H1 (cell line): Measurements from ENCODE around the gene TAF1B. TPM values are rescaled to one million over a fixed set of nuclear protein-coding genes. Genes with fewer than 3 reads are reported as not detected.

Experiments used
- CTCF ChIA-PET: fragments of 300-600 bp; sonication (Branson Sonifier 250); formaldehyde crosslinking; loops from one replicate; lab custom pipeline; 2021; ENCODE audit not compliant: partially characterized antibody; lab: Charles Lee
- POLR2A ChIA-PET: fragments of 300-600 bp; sonication (Branson Sonifier 250); formaldehyde crosslinking; loops from one replicate; lab custom pipeline; 2021; ENCODE audit warnings: inconsistent platforms; ENCODE audit not compliant: partially characterized antibody; lab: Charles Lee
- DNase-seq, 2 experiments: peaks; one replicate each; pipeline versions ENCODE4 v3.0.0 to v3.0.0-alpha.2; 2010 to 2022; ENCODE audit warnings: low spot score in 2 of 2, low read depth in 1 of 2, mixed read lengths in 1 of 2
- FAIRE-seq: peaks from 2 replicates; lab custom pipeline; 2011; peaks lifted over from hg19 to GRCh38; lab: Jason Lieb, UNC
- H2AFZ ChIP-seq: 2 replicates; pipeline ENCODE4 v1.8.1; 2012; ENCODE audit warnings: low read length, inconsistent platforms
- H2AK5ac ChIP-seq: 2 replicates; pipeline ENCODE4 v1.6.1; 2013; ENCODE audit warnings: low read depth, low read length
- H2BK120ac ChIP-seq: replicated peaks from 2 replicates; pipeline ENCODE3; 2013; ENCODE audit warnings: low read depth, low read length, inconsistent platforms
- H2BK12ac ChIP-seq: 2 replicates; pipeline ENCODE4 v1.6.1; 2013; ENCODE audit warnings: low read depth, low read length
- H2BK15ac ChIP-seq: 2 replicates; pipeline ENCODE4 v1.6.1; 2013; ENCODE audit warnings: low read length
- H2BK20ac ChIP-seq: 2 replicates; pipeline ENCODE4 v1.6.1; 2013; ENCODE audit warnings: low read length
- H2BK5ac ChIP-seq: 2 replicates; pipeline ENCODE4 v1.6.1; 2013; ENCODE audit warnings: low read depth, low read length
- H3K14ac ChIP-seq: 2 replicates; pipeline ENCODE4 v1.6.1; 2013; ENCODE audit warnings: inconsistent platforms; ENCODE audit not compliant: insufficient read length
- H3K18ac ChIP-seq: 2 replicates; pipeline ENCODE4 v1.6.1; 2013; ENCODE audit warnings: low read length; ENCODE audit errors: extremely low read depth
- H3K23ac ChIP-seq: 2 replicates; pipeline ENCODE4 v1.6.1; 2013; ENCODE audit warnings: inconsistent platforms; ENCODE audit not compliant: insufficient read length
- H3K23me2 ChIP-seq: 2 replicates; pipeline ENCODE4 v1.6.1; 2013; ENCODE audit warnings: low read depth, low read length
- H3K27ac ChIP-seq: 2 replicates; pipeline ENCODE4 v1.6.1; 2011; ENCODE audit warnings: low read depth, low read length, inconsistent platforms
- H3K27me3 ChIP-seq, 4 experiments: replicated peaks in 1 of 4; 1 replicate in 1 of 4; 2 replicates in 3 of 4; pipeline versions ENCODE4 v1.6.1 to v1.8.1; 2011 to 2013; ENCODE audit warnings: low read length in 3 of 4, mild to moderate bottlenecking in 3 of 4, inconsistent platforms in 2 of 4, mixed read lengths in 2 of 4, moderate library complexity in 1 of 4; ENCODE audit not compliant: control insufficient read depth in 3 of 4, insufficient read depth in 3 of 4; ENCODE audit errors: extremely low read depth in 1 of 4
- H3K36me3 ChIP-seq, 4 experiments: 2 replicates each; pipeline versions ENCODE4 v1.6.1 to v1.8.1; 2011 to 2013; ENCODE audit warnings: mild to moderate bottlenecking in 4 of 4, low read length in 3 of 4, moderate library complexity in 2 of 4, control low read depth in 1 of 4, inconsistent platforms in 1 of 4; ENCODE audit not compliant: insufficient read depth in 4 of 4, control insufficient read depth in 2 of 4
- H3K4ac ChIP-seq: replicated peaks from 2 replicates; pipeline ENCODE3; 2013; ENCODE audit warnings: low read length, low read depth, mixed read lengths, inconsistent platforms; ENCODE audit not compliant: insufficient read length
- H3K4me1 ChIP-seq, 4 experiments: replicated peaks in 1 of 4; 1 replicate in 1 of 4; 2 replicates in 3 of 4; pipeline versions ENCODE4 v1.6.1 to v1.8.1; 2011 to 2013; ENCODE audit warnings: low read length in 3 of 4, inconsistent platforms in 2 of 4, mixed read lengths in 1 of 4; ENCODE audit not compliant: insufficient read depth in 4 of 4, control insufficient read depth in 3 of 4
- H3K4me2 ChIP-seq, 2 experiments: 2 replicates each; pipeline versions ENCODE4 v1.6.1 to v1.8.1; 2011 to 2013; ENCODE audit warnings: low read depth in 2 of 2, low read length in 2 of 2, control low read depth in 1 of 2, inconsistent platforms in 1 of 2, mild to moderate bottlenecking in 1 of 2; ENCODE audit not compliant: insufficient read depth in 1 of 2
- H3K4me3 ChIP-seq, 4 experiments: fragments of 200-600, 300-600 bp in 1 of 4; sonication (generic), shearing (Covaris generic), sonication (Bioruptor Twin) in 1 of 4; 2 replicates each; pipeline versions ENCODE4 v1.5.1 to v1.8.1; 2011 to 2016; ENCODE audit warnings: low read length in 4 of 4, low read depth in 3 of 4, control low read depth in 2 of 4, inconsistent platforms in 2 of 4, mild to moderate bottlenecking in 2 of 4, mixed read lengths in 1 of 4, moderate library complexity in 1 of 4; ENCODE audit not compliant: insufficient read depth in 2 of 4; ENCODE audit errors: extremely low read depth in 1 of 4
- H3K56ac ChIP-seq: replicated peaks from 2 replicates; pipeline ENCODE3; 2013; ENCODE audit warnings: low read depth, mild to moderate bottlenecking, mixed read lengths, low read length, inconsistent platforms; ENCODE audit not compliant: insufficient read length
- H3K79me1 ChIP-seq: 2 replicates; pipeline ENCODE4 v1.6.1; 2013; ENCODE audit warnings: low read depth, low read length, control low read depth
- H3K79me2 ChIP-seq, 2 experiments: 2 replicates each; pipeline versions ENCODE4 v1.6.1 to v1.8.1; 2012 to 2013; ENCODE audit warnings: low read length in 2 of 2, mild to moderate bottlenecking in 2 of 2, inconsistent platforms in 1 of 2; ENCODE audit not compliant: insufficient read depth in 2 of 2, control insufficient read depth in 1 of 2
- H3K9ac ChIP-seq, 4 experiments: replicated peaks in 1 of 4; 1 replicate in 1 of 4; 2 replicates in 3 of 4; pipeline versions ENCODE4 v1.6.1 to v1.8.1; 2011 to 2013; ENCODE audit warnings: low read depth in 3 of 4, low read length in 3 of 4, control low read depth in 2 of 4, mild to moderate bottlenecking in 2 of 4, moderate library complexity in 2 of 4, inconsistent platforms in 1 of 4; ENCODE audit errors: extremely low read depth in 1 of 4
- H3K9me3 ChIP-seq, 2 experiments: 2 replicates each; pipeline versions ENCODE4 v1.6.1 to v1.8.1; 2012 to 2013; ENCODE audit warnings: mild to moderate bottlenecking in 2 of 2, moderate library complexity in 2 of 2, control low read depth in 1 of 2, inconsistent platforms in 1 of 2, low read depth in 1 of 2, low read length in 1 of 2, mixed read lengths in 1 of 2; ENCODE audit not compliant: insufficient read depth in 2 of 2
- H4K20me1 ChIP-seq, 2 experiments: replicated peaks in 1 of 2; 2 replicates each; pipeline versions ENCODE3 to v1.8.1; 2011 to 2013; ENCODE audit warnings: inconsistent platforms in 2 of 2, low read length in 2 of 2, mild to moderate bottlenecking in 1 of 2; ENCODE audit not compliant: insufficient read depth in 2 of 2, control insufficient read depth in 1 of 2
- H4K5ac ChIP-seq: 2 replicates; pipeline ENCODE4 v1.6.1; 2013; ENCODE audit warnings: low read length, low read depth, mixed read lengths, inconsistent platforms; ENCODE audit not compliant: insufficient read length
- H4K8ac ChIP-seq: 2 replicates; pipeline ENCODE4 v1.8.0; 2013; ENCODE audit warnings: mild to moderate bottlenecking, moderate library complexity, low read length, inconsistent platforms; ENCODE audit not compliant: insufficient read depth; ENCODE audit errors: extremely low read depth
- H4K91ac ChIP-seq: replicated peaks from 2 replicates; pipeline ENCODE3; 2013; ENCODE audit warnings: low read length, mixed read lengths, inconsistent platforms; ENCODE audit not compliant: insufficient read length
- CREB1 ChIP-seq: IDR thresholded peaks from 2 replicates; pipeline ENCODE4 v1.6.1; 2012; ENCODE audit warnings: inconsistent platforms
- TAF1 ChIP-seq: IDR thresholded peaks from 2 replicates; pipeline ENCODE4 v1.6.1; 2011; ENCODE audit warnings: mild to moderate bottlenecking, low read depth, low read length
- TCF12 ChIP-seq: IDR thresholded peaks from 2 replicates; pipeline ENCODE4 v1.6.1; 2011; ENCODE audit warnings: low read depth, mild to moderate bottlenecking, low read length
- YY1 ChIP-seq: IDR thresholded peaks from 2 replicates; pipeline ENCODE4 v1.6.1; 2011; ENCODE audit warnings: low read depth, mild to moderate bottlenecking, low read length
- WGBS, 2 experiments: shearing (Covaris generic) in 1 of 2; methylation state at CpG; one replicate each; pipeline versions ENCODE4 v1.1.6 to v1.1.7; 2013 to 2015; ENCODE audit warnings: low lambda C conversion rate in 2 of 2, mixed read lengths in 2 of 2, inconsistent platforms in 1 of 2, low coverage in 1 of 2, missing lambda C conversion rate in 1 of 2; ENCODE audit not compliant: insufficient replicate concordance in 2 of 2, insufficient coverage in 1 of 2, insufficient read length in 1 of 2; ENCODE audit errors: extremely low coverage in 1 of 2, missing lambda C conversion rate in 1 of 2; 5-methylcytosine and 5-hydroxymethylcytosine counted together
- polyA plus RNA-seq, 7 experiments: library from polyadenylated mRNA; depleted of rRNA in 3 of 7; stranded (reverse) in 5 of 7; unstranded in 2 of 7; fragments of >200 nt in 5 of 7; fragments of 200-250 nt in 2 of 7; gene quantifications; 1 replicate in 5 of 7; 2 replicates in 1 of 7; 4 replicates in 1 of 7; pipeline versions ENCODE4 v1.2.1 to v1.2.3, GENCODE V29; 2011 to 2013; ENCODE audit warnings: missing spikeins in 2 of 7, mixed read lengths in 2 of 7
- total RNA-seq: library from RNA; stranded (reverse); fragmentation: NEBNext Ultra II Directional; extraction: Animal tissue kit (Norgen Biotek cat#: 25700); gene quantifications from 2 replicates; pipeline ENCODE4 v1.2.1, GENCODE V29; 2021
- TF ChIP-seq, protein P1 (sequence below): IDR thresholded peaks from 2 replicates; pipeline ENCODE4 v1.6.1; 2012; ENCODE audit warnings: low read length, inconsistent platforms
- TF ChIP-seq, protein P2 (sequence below), 3 experiments: IDR thresholded peaks; 1 replicate in 2 of 3; 2 replicates in 1 of 3; pipeline versions ENCODE4 v1.5.1 to v1.6.1; 2011; ENCODE audit warnings: low read length in 3 of 3, mild to moderate bottlenecking in 3 of 3, inconsistent platforms in 2 of 3, low read depth in 1 of 3, moderate library complexity in 1 of 3; ENCODE audit not compliant: insufficient read depth in 1 of 3; ENCODE audit errors: control extremely low read depth in 1 of 3
- TF ChIP-seq, protein P3 (sequence below): IDR thresholded peaks from 2 replicates; pipeline ENCODE4 v1.6.1; 2012; ENCODE audit warnings: inconsistent platforms

Gene TAF1B
- total and polyA plus RNA-seq, 2 of the 8 experiments (the other 6 are each of a cell fraction or from before 2014, with no cell fraction given) = 6.6 to 25.2 TPM

DNA sequence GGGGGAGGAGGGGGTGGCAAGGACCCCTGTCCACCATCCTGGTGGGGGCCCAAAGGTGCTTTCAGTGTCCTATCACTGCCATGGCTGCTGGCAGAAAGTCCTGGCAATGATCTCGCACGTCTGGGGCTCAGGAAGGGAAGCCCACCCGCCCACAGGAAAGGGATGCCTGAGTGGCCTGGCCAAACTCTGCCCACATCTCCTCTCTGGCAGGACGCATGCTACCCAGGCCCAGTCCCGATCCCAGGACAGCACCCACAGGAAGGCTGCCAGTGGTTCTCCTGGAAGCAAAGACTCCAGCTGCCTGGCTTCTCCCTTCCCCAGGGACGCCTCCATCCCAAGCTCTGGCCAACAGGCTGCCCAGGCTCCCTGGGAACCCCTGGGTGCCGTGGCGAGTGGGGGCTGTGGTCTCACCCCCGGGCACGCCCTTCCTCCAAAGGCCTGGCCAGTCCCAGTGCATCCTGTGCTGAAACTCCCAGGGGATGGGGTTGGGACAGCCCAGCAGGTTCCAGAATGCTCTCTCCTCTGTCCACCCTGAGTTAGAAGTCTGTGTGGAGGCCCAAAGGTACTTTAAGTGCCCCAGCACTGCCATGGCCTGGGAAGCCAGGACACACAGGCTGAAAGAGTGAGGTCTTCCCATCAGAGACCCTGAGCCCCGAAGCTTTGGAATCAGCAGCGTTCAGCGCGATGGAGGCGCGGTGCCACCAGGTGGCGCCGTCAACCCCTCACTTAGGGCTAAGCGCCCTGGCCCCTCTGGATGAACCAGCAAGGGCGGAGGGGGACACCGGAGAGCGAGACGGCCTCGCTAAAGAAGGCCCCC lies 29.8 kb upstream of the TAF1B start:
- Histone ChIP-seq H2BK20ac (no peak overlapping the region), H3K9me3 (no peaks in the 10 kb centered on the region), H3K27me3 (no peaks in the 10 kb centered on the region; a peak in 1 of 7 replicates), H3K23ac (no peak overlapping the region), H3K56ac (no peak overlapping the region), H3K4ac (no peak overlapping the region), H3K14ac (no peak overlapping the region), H3K27ac (no peak overlapping the region), H3K36me3 (no peaks in the 10 kb centered on the region), H3K4me2 (peak overlapping the region in 1 of 2 experiments; percentile 50; a peak in 3 of 4 replicates), H3K23me2 (peaks cover 3% of the 10 kb centered on the region; the same call in 1 of the 2 replicates), H2BK5ac (no peak overlapping the region), H3K18ac (no peak overlapping the region), H2BK15ac (no peak overlapping the region), H3K79me2 (no peaks in the 10 kb centered on the region), H4K8ac (no peak overlapping the region; the same call in 1 of the 2 replicates), H2AFZ (peak overlapping the region; percentile 87), H4K91ac (no peak overlapping the region), H3K79me1 (no peaks in the 10 kb centered on the region), H3K4me1 (no peaks in the 10 kb centered on the region; a peak in 1 of 7 replicates), H2BK12ac (peak overlapping the region; percentile 68; the same call in 1 of the 2 replicates), H2AK5ac (no peak overlapping the region), H3K4me3 (no peak overlapping the region), H4K5ac (no peak overlapping the region), H4K20me1 (no peaks in the 10 kb centered on the region), H3K9ac (no peak overlapping the region), H2BK120ac (no peak overlapping the region)
- FAIRE-seq (no peak), DNase-seq (peak; percentile 66 to 95)
- POLR2A ChIA-PET = interaction anchor here (3.2 kb wide), 1 partner anchor 30 kb away, joined by 13 read pairs; the partner anchor contains the start of gene TAF1B
- CTCF ChIA-PET = interaction anchor here (0.5 to 8.1 kb wide), 53 partner anchors 9 to 1879 kb away, joined by 3 to 118 read pairs (median 4); partner anchors contain the start of gene TAF1B
- 45% methylated on average over 24 of the region's 24 CpGs; no CpG with 5 or more reads in 1 of the 2 experiments for WGBS, 2 experiments
- TF ChIP-seq CREB1 = 0 out of 2 replicates have a peak, but pooled peaks have one; percentile 16
- TF ChIP-seq, protein P1, sequence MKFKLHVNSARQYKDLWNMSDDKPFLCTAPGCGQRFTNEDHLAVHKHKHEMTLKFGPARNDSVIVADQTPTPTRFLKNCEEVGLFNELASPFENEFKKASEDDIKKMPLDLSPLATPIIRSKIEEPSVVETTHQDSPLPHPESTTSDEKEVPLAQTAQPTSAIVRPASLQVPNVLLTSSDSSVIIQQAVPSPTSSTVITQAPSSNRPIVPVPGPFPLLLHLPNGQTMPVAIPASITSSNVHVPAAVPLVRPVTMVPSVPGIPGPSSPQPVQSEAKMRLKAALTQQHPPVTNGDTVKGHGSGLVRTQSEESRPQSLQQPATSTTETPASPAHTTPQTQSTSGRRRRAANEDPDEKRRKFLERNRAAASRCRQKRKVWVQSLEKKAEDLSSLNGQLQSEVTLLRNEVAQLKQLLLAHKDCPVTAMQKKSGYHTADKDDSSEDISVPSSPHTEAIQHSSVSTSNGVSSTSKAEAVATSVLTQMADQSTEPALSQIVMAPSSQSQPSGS = 0 out of 2 replicates have a peak, but pooled peaks have one; percentile 39
- TF ChIP-seq, protein P2, sequence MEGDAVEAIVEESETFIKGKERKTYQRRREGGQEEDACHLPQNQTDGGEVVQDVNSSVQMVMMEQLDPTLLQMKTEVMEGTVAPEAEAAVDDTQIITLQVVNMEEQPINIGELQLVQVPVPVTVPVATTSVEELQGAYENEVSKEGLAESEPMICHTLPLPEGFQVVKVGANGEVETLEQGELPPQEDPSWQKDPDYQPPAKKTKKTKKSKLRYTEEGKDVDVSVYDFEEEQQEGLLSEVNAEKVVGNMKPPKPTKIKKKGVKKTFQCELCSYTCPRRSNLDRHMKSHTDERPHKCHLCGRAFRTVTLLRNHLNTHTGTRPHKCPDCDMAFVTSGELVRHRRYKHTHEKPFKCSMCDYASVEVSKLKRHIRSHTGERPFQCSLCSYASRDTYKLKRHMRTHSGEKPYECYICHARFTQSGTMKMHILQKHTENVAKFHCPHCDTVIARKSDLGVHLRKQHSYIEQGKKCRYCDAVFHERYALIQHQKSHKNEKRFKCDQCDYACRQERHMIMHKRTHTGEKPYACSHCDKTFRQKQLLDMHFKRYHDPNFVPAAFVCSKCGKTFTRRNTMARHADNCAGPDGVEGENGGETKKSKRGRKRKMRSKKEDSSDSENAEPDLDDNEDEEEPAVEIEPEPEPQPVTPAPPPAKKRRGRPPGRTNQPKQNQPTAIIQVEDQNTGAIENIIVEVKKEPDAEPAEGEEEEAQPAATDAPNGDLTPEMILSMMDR (IDR thresholded peaks at IDR 0.05; ENCODE audit: control extremely low read depth in 1 of 3, insufficient read depth in 1 of 3, low read depth in 1 of 3, low read length in 3 of 3) = peak; percentile 88 to 98 (median 96)
- TF ChIP-seq TCF12 = no peak
- no peak for TF ChIP-seq TAF1
- TF ChIP-seq YY1 = 0 out of 2 replicates have a peak, but pooled peaks have one; percentile 5
- TF ChIP-seq, protein P3, sequence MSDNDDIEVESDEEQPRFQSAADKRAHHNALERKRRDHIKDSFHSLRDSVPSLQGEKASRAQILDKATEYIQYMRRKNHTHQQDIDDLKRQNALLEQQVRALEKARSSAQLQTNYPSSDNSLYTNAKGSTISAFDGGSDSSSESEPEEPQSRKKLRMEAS = peak; percentile 18; the same call in 1 of the 2 replicates
